ENCODE measurements around the gene CMTM8.
"Not testable (repeated sequence)": the region's sequence is repeated elsewhere in the genome, so short reads cannot be mapped to it uniquely, and the experiment has no call there.

CMTM8 gene

DNA sequence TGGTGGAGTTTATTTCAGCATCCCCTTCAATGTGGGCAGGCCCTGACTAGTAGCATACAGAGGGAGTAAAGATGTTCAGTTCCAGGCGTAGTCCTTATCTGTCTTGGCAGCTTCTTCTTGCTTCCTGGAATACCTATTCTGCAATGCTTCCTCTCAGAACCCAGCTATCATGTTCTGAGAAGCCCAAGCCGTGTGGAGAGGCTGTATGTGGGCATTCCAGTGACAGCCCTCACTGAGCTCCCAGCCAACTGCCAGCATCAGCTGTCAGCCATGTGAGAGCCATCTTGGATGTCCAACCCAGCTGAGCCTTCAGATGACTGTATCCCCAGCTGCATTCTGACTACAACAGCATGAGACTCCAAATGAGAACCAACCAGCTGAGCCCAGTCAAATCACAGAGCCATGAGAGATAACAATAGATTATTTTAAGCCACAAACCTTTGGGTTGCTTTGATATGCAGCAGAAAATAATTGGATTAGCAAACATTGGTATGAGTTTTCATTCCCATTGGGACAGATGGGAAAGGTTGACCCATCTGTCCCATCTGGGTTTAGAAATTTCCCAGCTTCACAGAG lies 144.7 kb downstream of the CMTM8 start:
- DNase-seq = no peak

DNA sequence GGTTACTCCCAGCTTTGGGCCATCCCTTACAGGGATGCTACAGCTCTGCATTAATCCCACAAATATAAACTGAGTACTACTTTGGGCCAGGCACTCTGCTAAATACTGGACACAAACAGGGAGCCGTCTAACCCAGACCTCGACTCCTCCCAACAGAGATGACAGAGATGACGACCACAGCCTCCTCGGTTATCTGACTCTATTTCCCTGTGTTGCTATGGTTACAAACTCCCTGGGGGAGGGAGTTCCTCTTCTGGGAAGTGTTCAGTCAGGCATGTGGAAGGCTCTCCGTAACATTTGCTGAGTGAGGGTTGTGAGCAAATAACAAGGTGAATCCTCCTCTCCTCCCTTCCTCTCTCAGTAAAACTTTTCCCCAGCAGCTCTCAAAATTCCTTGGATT lies 146.5 kb downstream of the CMTM8 start:
- DNase-seq = no peak

- no peak for DNase-seq
Observed at GRCh38 chr3:32387512-32387911, 149.0 kb downstream of the CMTM8 start.

- DNase-seq = not testable (repeated sequence)
Observed at GRCh38 chr3:32389577-32389976, 151.1 kb downstream of the CMTM8 start.

DNA sequence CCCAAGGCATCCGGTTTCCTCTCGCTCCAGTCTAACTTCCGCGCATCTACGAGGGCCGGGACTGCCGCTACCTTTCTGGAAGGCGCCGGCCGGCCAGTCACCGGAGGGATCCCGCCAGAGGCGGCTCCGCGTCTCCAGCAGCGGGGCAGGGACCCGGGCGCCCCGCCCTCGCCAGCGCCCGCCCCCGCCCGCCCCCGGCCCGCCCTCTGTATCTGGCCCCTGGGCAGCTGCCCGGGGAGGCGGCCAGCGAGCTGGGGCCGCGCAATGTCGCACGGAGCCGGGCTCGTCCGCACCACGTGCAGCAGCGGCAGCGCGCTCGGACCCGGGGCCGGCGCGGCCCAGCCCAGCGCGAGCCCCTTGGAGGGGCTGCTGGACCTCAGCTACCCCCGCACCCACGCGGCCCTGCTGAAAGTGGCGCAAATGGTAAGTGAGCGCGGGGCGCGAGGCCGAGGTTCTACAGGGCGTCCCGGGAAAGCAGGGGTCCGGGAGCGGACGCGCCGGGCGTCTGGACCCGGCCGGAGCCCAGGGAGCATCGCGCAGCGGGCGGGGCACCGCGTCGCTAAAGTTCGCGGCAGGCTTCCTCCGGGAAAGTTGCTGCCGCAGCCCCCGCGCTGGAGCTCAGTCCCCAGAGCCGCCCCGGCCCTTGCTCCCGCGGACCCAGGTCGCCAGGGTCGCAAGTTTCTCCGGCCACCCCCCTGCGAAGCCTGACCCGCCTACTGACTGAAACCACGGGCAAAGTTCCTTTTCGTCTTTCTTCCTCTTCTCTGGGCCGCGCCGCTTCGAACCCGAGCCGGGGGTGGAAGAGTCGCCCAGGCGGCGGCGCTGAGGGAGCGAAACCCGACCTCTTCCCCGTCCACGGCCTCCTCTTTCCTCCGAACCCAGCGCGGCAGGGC lies 153.4 kb downstream of the CMTM8 start, which contains the start of gene CMTM7:
CMTM7 (plus strand) TSS at position 211 of the 893 bp plus-strand sequence; CDS start at position 265, 54 bp downstream.
- DNase-seq = peak; percentile 71

DNA sequence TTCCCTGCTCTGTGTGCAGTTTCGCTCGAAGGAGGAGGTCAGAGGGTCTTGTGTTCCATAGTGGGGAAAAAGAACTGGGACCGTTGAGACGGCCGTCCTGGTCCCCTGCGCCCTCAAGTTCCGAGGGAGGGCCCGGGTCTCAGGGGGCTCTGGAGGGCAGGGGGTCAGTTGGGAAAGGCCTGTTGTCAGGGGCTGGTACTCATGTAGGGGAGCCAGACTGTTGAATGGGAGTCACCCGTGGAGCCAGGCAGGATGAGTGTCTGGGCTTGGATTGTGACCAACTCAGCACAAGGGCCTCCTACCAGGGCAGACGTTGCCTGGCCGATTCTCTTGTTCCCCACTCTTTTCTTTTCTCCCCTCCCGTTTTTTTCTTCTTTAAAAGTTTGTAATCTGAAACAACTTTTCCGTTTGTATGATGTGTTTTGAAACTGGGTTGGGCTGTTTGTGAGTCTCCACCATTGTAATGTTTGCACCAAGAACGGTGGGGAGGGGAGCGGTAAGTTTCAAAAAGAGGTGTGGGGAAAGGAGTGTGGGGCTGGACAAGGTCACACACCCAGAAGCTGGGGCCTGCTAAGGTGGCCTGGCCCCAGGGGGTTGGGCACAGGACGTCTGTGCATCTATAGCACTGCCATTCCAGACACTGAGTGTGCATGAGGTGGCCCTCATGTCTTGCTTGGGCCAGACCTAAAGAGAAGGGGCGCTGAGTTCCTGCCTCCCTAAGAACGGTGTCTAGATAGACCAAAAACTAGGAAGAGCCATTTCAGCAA lies 154.2 kb downstream of the CMTM8 start:
- peak; percentile 46 for DNase-seq

DNA sequence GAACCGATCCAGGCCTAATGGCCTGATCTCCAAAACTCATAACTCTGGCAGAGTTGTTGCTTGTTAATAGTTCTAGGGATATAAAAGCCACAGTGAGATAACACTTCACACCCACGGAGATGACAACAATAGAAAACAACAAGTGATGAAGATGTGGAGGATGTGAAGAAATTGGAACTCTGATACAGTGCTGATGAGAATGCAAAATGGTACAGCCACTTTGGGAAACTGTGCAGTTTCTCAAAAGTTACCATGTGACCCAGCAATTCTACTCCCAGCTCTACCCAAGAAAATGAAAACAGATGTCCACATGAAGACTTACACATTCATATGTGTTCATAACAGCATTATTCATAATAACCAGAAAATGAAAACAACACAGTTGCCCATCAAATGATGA lies 157.0 kb downstream of the CMTM8 start:
- DNase-seq = no peak

DNA sequence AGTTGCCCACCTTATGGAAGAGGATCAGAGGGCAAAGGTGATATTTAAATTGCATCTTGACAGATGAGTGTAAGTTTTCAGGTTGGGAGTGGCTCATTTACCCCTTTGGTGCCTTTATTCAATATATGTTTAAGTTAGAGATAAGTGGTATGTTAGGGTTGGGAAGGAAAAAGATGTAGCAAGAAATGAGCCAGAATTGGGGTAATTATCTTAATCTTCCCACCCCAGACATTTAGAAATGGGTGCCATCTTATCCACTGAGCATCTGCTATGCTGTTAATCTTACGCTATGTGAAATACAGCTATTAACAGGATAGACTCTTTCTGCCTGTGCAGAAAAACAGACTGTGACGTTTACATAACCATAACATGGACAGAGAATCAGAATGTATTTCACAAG lies 159.5 kb downstream of the CMTM8 start:
- no peak for DNase-seq

DNA sequence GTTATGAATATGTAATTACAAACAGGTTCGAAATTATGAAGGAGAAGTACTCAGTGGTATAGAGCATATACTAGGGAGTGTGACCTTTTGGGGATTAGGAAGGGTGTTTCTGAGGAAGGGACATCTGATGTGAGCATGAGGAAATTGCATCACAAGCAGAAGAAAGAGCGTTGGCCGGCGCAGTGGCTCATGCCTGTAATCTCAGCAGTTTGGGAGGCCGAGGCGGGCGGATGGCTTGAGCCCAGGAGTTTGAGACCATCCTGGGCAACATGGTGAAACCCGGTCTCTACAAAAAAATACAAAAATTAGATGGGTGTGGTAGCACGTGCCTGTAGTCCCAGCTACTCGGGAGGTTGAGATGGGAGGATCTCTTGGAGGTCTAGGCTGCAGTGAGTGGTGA lies 160.1 kb downstream of the CMTM8 start:
- no peak for DNase-seq

DNA sequence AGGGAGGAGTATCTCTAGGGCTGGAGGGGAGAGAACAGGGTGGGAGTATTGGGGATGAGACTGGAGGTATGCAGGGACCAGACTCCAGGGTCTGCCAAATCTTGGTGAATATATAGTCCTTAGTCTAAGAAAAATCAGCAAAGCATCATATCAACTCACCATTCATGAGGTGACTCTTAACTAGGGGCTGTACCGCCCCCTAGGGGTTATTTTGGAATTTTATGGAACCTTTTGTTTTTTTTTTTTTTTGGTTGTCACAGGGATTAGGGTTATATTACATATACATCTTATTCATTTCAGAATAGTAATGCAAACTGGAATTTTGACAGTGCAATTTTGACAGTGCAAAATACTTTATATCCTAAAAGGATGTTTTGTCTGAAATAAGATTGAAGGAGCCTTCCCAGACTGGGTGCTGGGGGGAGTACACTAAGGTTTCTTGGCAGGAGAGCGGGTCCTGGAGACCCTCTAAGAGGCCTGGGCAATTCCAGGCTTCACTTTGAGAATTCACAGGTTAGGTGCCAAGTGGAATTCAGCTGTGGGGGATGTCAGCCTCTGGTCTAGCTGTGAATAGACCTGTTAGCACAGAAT lies 160.6 kb downstream of the CMTM8 start:
- peak; percentile 41 for DNase-seq

DNA sequence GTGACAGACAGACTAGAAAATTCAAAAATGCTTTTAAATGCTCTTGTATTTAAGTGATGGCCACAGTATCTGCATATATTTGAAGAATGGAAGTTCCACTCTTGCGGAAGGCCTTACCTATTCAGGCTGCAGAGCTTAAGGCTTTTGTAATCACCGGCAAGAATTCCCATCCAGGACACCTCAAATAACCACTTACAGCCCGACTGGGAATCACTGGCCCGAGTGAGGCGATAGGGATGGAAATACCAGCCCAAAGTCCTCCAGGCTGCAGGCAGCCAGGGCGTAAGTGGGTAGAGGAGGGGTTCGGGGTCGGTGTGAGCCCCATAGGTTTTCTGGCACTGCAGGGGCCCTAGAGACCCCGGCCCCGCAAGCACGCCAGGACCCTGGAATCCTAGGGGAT lies 162.6 kb downstream of the CMTM8 start:
- DNase-seq = no peak

- peak; percentile 68 for DNase-seq
Observed at GRCh38 chr3:32401556-32402081, 163.1 kb downstream of the CMTM8 start.

DNA sequence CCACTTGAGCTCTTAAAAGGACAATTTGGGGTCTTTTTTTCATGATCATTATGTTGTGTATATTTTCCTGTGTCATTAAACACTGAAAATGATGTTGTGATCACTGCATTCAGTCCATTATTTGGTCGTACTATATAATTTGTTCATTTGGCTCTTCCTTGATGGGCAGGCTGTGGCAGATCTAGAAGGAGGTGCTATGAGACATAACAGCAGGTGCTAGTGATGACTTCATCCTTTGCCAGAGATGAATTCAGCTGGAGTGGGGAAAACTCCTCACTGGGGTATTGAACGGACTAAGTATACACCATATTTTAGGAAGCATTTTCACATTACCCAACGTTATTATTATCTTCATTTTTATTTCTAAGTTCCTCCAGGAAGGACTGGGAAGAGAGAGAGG lies 165.2 kb downstream of the CMTM8 start:
- no peak for DNase-seq

DNA sequence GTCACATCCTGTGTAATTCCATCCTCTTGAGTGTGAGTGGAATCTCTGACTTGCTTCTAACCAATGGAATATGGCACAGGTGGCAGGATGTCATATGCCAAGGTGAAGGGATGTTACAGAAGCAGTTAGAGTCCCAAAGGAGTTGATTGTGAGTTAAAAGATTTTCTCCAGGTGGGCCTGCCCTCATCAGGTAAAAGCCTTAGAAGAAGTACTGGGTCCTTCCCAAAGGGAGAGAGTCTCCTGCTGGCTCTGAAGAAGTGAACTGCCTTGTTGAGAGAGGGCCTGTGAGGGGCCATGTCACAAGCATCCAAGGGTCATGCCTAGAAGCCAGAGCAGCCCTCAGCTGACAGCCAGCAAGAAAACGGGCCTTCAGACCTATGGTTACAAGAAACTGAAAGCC lies 166.2 kb downstream of the CMTM8 start:
- DNase-seq = no peak

GRCh38 chr3:32405155-32405554 lies 166.7 kb downstream of the CMTM8 start:
- DNase-seq = no peak

- DNase-seq = no peak
Observed at GRCh38 chr3:32405711-32406323, 167.3 kb downstream of the CMTM8 start.

DNA sequence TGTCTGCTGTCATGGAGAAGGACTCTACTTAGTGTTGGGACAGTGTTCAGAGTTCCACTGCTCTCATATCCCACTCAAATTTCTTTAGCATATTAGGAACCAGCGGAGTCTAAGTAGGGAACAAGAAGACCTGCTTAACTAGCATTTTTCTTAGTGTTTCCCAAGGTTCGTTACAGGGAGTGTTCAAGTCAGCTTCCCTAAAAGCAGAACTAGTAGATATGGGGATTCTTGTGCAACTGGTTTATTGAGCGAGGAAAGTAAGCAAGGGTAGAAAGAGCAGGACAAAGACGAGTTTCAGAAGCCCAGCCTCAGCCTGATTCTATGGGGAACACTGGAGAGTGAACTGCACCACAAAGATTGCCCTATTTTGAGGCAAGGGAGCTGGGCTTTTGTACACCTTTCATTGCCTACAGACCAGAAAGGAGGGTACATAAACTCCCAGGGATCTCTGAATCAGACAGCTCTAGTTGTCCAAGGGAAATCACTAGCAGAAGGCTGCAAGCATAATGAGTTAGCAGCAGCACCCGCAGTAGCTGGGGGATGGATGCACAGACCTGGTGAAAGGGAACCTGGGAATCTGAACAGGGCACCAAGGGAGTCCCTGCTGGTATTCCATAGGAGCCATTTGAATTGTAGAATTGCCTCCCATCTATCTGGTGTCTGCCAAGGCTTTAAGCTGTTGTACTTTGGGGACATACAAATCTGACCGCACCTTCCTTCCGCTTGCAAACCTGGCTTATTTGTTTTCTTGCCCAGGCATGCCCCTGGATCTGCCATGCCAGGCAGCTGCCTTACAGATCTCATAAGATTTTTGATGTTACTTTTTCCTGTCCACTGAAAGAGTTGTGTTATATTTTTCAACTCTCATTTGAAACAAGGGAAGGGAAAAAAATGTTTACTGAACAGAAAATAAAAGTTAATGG lies 168.3 kb downstream of the CMTM8 start:
- DNase-seq = no peak

- no peak for DNase-seq
Observed at GRCh38 chr3:32410367-32411246, 172.1 kb downstream of the CMTM8 start.

GRCh38 chr3:32411442-32411841 lies 173.0 kb downstream of the CMTM8 start:
- DNase-seq = no peak

DNA sequence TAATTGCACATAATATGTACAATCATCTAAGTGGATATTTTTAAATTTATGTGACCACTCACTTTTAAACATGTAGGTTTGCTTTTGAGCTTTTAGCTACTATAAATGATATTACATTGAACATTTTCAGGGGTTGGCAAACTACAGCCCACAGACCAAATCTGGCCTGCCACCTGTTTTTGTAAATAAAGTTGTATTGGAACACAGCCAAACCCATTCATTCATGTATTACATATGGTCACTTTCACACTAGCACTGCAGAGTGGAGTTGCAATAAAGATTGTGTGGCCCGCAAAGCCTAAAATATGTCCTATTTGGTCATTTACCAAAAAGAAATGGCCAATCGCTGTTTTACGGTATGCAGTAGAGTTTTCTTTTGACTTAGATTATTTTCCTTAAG lies 174.4 kb downstream of the CMTM8 start:
- no peak for DNase-seq
